Tibial nerve (tissue), 4 donors: ENCODE measurements around the gene SPATS2L. TPM values are rescaled to one million over a fixed set of nuclear protein-coding genes. Genes with fewer than 3 reads are reported as not detected.

Experiments used
- DNase-seq, 2 donors: peaks; one replicate each; pipeline ENCODE4 v3.0.0-alpha.2; 2019; ENCODE audit warnings: low spot score in 2 of 2
- H3K27ac ChIP-seq, 4 donors: fragments of 200-600 bp; sonication (generic) in 3 of 4; one replicate each; pipeline ENCODE4 v1.5.1; 2017 to 2019; ENCODE audit warnings: mild to moderate bottlenecking in 1 of 4
- H3K27me3 ChIP-seq, 2 donors: fragments of 200-600 bp; sonication (generic) in 1 of 2; one replicate each; pipeline versions ENCODE4 v1.5.1 to v1.6.0; 2017 to 2019
- H3K36me3 ChIP-seq, 3 donors: fragments of 200-600 bp; sonication (generic); one replicate each; pipeline ENCODE4 v1.5.1; 2018 to 2019
- H3K4me1 ChIP-seq, 4 donors: fragments of 200-600 bp; sonication (generic) in 3 of 4; one replicate each; pipeline ENCODE4 v1.5.1; 2017 to 2019
- H3K4me3 ChIP-seq, 4 donors: fragments of 200-600 bp; sonication (generic) in 3 of 4; one replicate each; pipeline ENCODE4 v1.5.1; 2017 to 2019; ENCODE audit warnings: mild to moderate bottlenecking in 1 of 4, moderate library complexity in 1 of 4
- H3K9me3 ChIP-seq, 4 donors: fragments of 200-600 bp; sonication (generic) in 3 of 4; one replicate each; pipeline ENCODE4 v1.5.1; 2017 to 2019
- EP300 ChIP-seq, 2 donors: sonication (generic); formaldehyde crosslinking; IDR thresholded peaks; one replicate each; pipeline ENCODE4 v1.6.1; 2017; ENCODE audit warnings: antibody characterized with exemption in 2 of 2, mild to moderate bottlenecking in 1 of 2
- POLR2A ChIP-seq, 2 donors: fragments of 450-650 bp; IDR thresholded peaks; one replicate each; pipeline ENCODE4 v1.6.1; 2017; ENCODE audit warnings: antibody characterized with exemption in 2 of 2, mild to moderate bottlenecking in 2 of 2, moderate library complexity in 2 of 2
- WGBS, 2 donors: methylation state at CpG; one replicate each; pipeline ENCODE4 v1.1.5; 2018; 5-methylcytosine and 5-hydroxymethylcytosine counted together
- total RNA-seq, 4 donors: library from RNA; depleted of rRNA; stranded (reverse); fragments of >200 nt; gene quantifications; one replicate each; pipeline ENCODE4 v1.1.0, GENCODE V29; 2016
- TF ChIP-seq, protein P1 (sequence below), 5 experiments: fragments of 200-600 bp in 3 of 5; fragments of 450-650 bp in 2 of 5; sonication (generic) in 3 of 5; IDR thresholded peaks; one replicate each; pipeline ENCODE4 v1.5.1; 2016 to 2019; ENCODE audit warnings: antibody characterized with exemption in 5 of 5, mild to moderate bottlenecking in 3 of 5, moderate library complexity in 2 of 5

Gene SPATS2L
- total RNA-seq, 4 donors from 2014 or later, result 50.9 to 74.1 (median 57.2) TPM

DNA sequence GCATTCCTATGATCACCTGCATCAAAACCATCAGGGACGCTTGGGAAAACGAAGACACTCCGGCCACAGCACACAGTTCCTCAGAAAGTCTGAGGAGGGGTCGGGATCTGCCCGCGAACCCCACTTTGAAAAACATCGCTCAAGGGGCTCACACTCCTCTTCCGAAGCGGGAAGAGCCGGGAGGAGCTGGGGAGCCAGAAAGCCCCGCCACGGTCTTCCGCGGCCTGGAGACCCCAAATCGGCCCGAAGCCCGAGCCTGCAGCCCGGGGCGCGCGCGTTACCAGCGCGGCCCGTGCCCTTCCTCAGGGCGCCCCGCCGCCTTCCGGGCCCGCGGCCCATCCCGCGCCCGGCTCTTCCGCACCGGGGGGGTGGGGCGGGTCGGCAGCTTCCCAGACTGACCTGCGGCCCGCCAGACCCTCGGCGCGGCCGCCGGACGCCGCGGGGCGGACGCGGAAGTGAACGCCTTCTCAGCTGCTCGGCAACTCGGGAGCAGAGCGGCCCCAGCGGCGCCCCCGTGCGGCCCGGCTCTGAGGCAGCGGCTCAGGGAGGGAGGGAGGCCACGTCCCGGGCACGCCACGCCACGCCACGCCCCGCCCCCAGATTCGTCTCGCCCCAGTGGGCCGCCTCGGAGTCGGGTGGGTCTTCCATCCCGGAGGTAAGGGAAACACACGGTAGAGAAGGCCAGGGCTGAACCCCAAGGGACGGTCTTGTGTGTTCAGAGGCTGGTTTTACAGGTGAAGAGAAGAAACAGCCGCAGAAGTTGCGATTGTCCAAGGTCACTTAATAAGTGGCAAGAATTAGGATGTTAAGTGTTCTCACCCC is 203.3 kb downstream of the SPATS2L start, which contains the start of gene KCTD18:
Gene KCTD18, minus strand, starts transcription at position 457 of the 822 bp plus-strand sequence. CDS start 3,052 bp downstream, outside the sequence.
- H3K27me3 ChIP-seq, result peaks cover 0 to 4% of the 10 kb centered on the region in 2 donors
- peaks cover 0 to 15% (median 9%) of the 10 kb centered on the region in 4 donors for H3K4me1 ChIP-seq
- TF ChIP-seq EP300 (IDR thresholded peaks at IDR 0.05) (peak in 1 of 2 donors; percentile 83), POLR2A (IDR thresholded peaks at IDR 0.05) (peak; percentile 57 to 87)
- TF ChIP-seq, protein P1, sequence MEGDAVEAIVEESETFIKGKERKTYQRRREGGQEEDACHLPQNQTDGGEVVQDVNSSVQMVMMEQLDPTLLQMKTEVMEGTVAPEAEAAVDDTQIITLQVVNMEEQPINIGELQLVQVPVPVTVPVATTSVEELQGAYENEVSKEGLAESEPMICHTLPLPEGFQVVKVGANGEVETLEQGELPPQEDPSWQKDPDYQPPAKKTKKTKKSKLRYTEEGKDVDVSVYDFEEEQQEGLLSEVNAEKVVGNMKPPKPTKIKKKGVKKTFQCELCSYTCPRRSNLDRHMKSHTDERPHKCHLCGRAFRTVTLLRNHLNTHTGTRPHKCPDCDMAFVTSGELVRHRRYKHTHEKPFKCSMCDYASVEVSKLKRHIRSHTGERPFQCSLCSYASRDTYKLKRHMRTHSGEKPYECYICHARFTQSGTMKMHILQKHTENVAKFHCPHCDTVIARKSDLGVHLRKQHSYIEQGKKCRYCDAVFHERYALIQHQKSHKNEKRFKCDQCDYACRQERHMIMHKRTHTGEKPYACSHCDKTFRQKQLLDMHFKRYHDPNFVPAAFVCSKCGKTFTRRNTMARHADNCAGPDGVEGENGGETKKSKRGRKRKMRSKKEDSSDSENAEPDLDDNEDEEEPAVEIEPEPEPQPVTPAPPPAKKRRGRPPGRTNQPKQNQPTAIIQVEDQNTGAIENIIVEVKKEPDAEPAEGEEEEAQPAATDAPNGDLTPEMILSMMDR (IDR thresholded peaks at IDR 0.05), result peak; percentile 86 to 97 (median 92)
- H3K9me3 ChIP-seq, result no peaks in the 10 kb centered on the region
- peaks cover 0 to 5% (median 0%) of the 10 kb centered on the region in 3 donors for H3K36me3 ChIP-seq
- DNase-seq, result peak; percentile 78 to 79
- peak within 1 kb of the TSS; percentile 79 to 92 (median 87) for H3K27ac ChIP-seq
- H3K4me3 ChIP-seq, result peak within 1 kb of the TSS; percentile 76 to 95 (median 88)
- 2% methylated on average over 15 to 16 of the region's 78 CpGs for WGBS, 2 donors

DNA sequence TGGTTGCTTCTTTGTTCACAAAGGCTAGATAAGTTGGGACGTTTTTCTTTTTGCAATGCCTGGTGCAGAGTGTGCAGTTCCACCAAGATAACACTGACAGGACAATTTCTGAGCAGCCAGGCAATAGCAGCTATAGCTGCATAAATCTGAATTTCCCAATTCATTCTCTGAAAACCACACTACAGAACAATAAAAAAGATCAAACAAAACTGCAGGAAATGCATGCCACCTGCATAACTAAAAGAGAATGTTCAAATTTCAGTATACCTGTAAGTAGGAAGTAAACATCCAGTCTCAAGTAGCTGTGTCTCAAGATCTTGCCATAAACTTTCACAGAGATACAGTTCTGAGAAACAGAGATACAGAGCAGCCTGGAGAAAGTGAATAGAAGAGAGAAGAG is 208.7 kb downstream of the SPATS2L start:
- 30 to 33% methylated on average over 1 of the region's 1 CpG for WGBS, 2 donors
- H3K27me3 ChIP-seq, result peaks cover 0 to 4% of the 10 kb centered on the region in 2 donors
- TF ChIP-seq EP300 (IDR thresholded peaks at IDR 0.05), result no peak
- TF ChIP-seq, protein P1 (IDR thresholded peaks at IDR 0.05), result no peak
- no peak for TF ChIP-seq POLR2A (IDR thresholded peaks at IDR 0.05)

DNA sequence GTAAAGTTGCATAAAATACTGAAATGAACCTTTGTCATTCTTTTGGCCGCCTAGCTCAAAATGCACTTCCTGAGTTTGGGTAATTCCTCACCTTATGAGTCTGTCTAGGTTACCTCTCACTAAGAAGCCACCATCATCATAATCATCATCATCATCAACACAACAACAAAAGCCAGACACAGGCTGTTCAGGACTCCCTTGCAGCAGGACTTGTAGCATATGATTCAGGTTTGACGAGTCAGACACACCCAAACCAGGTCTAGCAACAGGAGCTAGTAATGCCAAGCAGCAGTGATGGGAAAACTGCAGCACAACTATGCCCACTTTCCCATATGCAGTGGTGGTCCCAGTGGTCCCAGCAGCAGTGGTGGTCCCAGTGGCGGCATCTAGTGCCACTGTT is 216.7 kb downstream of the SPATS2L start:
- TF ChIP-seq, protein P1 (IDR thresholded peaks at IDR 0.05), result no peak
- TF ChIP-seq EP300 (IDR thresholded peaks at IDR 0.05) (no peak), POLR2A (IDR thresholded peaks at IDR 0.05) (no peak)
- Histone ChIP-seq H3K9me3 (no peaks in the 10 kb centered on the region), H3K36me3 (no peaks in the 10 kb centered on the region), H3K4me1 (peaks cover 0 to 13% (median 6%) of the 10 kb centered on the region in 4 donors), H3K27ac (no peak overlapping the region), H3K27me3 (peaks cover 0 to 5% of the 10 kb centered on the region in 2 donors), H3K4me3 (no peak overlapping the region)
- WGBS, 2 donors, result 77 to 84% methylated on average over 3 of the region's 3 CpGs
- no peak for DNase-seq

More for the DNA sequence above, 208.7 kb downstream of the SPATS2L start:
- no peak overlapping the region for H3K27ac ChIP-seq
- no peak for DNase-seq
- H3K4me3 ChIP-seq, result no peak overlapping the region
- H3K4me1 ChIP-seq, result peaks cover 0 to 7% (median 5%) of the 10 kb centered on the region in 4 donors
- no peaks in the 10 kb centered on the region for H3K36me3 ChIP-seq
- H3K9me3 ChIP-seq, result peaks cover 0 to 8% (median 0%) of the 10 kb centered on the region in 4 donors

DNA sequence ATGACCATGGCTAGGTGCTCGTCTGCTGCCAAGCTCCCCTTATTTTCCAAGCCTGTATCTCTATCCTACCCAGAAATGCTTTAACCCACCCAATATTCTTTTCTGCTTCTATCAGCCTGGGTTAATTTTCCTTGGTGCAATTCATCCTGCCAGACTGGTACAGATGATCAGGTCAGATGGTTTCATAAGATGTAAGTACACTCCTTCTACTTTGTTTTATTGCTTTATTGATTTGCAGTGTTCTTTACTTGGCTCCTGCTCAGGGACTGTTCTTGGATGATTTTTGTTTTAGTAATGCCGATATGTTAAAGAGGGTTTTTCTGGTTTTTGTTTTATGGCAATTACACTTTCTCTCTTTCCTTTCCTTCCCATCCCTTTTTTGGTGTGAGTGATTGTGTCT is 217.1 kb downstream of the SPATS2L start:
- TF ChIP-seq POLR2A (IDR thresholded peaks at IDR 0.05), result no peak
- TF ChIP-seq, protein P1 (IDR thresholded peaks at IDR 0.05), result no peak
- no peaks in the 10 kb centered on the region for H3K9me3 ChIP-seq
- DNase-seq, result no peak
- H3K36me3 ChIP-seq, result no peaks in the 10 kb centered on the region
- 82 to 88% methylated on average over 2 of the region's 2 CpGs for WGBS, 2 donors
- peaks cover 0 to 13% (median 6%) of the 10 kb centered on the region in 4 donors for H3K4me1 ChIP-seq
- H3K27ac ChIP-seq, result no peak overlapping the region
- H3K4me3 ChIP-seq, result no peak overlapping the region
- H3K27me3 ChIP-seq, result peaks cover 0 to 5% of the 10 kb centered on the region in 2 donors

DNA sequence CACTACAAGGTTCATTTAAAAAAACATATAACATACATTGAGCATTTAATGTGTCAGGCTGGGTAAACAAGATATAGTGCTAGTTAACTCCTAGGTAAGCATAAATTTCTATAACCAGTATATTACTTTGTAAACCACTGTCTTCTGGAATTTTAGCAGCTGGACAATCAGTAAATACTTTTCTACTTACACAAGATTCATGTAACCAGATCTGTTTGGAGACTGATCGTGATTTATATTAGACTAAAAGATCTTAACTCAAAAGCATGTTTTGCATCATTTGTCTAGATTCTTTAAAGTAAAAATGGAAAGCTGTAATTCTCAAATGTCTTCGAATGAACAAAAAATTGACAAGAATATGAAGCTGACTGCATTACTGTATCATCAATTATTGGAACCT is 218.6 kb downstream of the SPATS2L start:
- Histone ChIP-seq H3K36me3 (no peaks in the 10 kb centered on the region), H3K27me3 (peaks cover 0 to 5% of the 10 kb centered on the region in 2 donors), H3K4me1 (peaks cover 0 to 13% (median 6%) of the 10 kb centered on the region in 4 donors), H3K4me3 (peak overlapping the region in 2 of 4 donors; percentile 65 to 81), H3K27ac (no peak overlapping the region), H3K9me3 (no peaks in the 10 kb centered on the region)
- no peak for DNase-seq
- WGBS, 2 donors, result 81 to 94% methylated on average over 2 of the region's 2 CpGs
- TF ChIP-seq POLR2A (IDR thresholded peaks at IDR 0.05) (no peak), EP300 (IDR thresholded peaks at IDR 0.05) (no peak)
- TF ChIP-seq, protein P1 (IDR thresholded peaks at IDR 0.05), result no peak
